SK-N-SH treated with all-trans-retinoic acid at 6 μM for 48 hours (cell line): ENCODE results near the gene FBXL17.

Experiments
- ATAC-seq: fragments of 200-7000 bp; cut with Tn5 transposase; 3 replicates; pipeline ENCODE4 v1.9.1; 2020; ENCODE audit warnings: mild to moderate bottlenecking, moderate library complexity
- BACH2 ChIP-seq: fragments of 250-450 bp; sonication (Bioruptor Pico); IDR thresholded peaks from 2 replicates; pipeline ENCODE4 v1.9.0; 2021; ENCODE audit warnings: mild to moderate bottlenecking, borderline replicate concordance
- CSDC2 ChIP-seq: fragments of 250-450 bp; sonication (Bioruptor Pico); IDR thresholded peaks from 2 replicates; pipeline ENCODE4 v1.5.0; 2020; ENCODE audit warnings: mild to moderate bottlenecking, moderate library complexity
- ESRRG ChIP-seq: fragments of 250-450 bp; sonication (Bioruptor Pico); IDR thresholded peaks from 2 replicates; pipeline ENCODE4 v1.6.1; 2021; ENCODE audit warnings: mild to moderate bottlenecking
- GLIS3 ChIP-seq: fragments of 250-450 bp; sonication (Bioruptor Pico); IDR thresholded peaks from 2 replicates; pipeline ENCODE4 v1.5.0; 2020; ENCODE audit warnings: mild to moderate bottlenecking, moderate library complexity
- ISL1 ChIP-seq: fragments of 250-450 bp; sonication (Bioruptor Pico); IDR thresholded peaks from 2 replicates; pipeline ENCODE4 v2.1.2; 2022; ENCODE audit warnings: mild to moderate bottlenecking, moderate library complexity
- OSR1 ChIP-seq: fragments of 250-450 bp; sonication (Bioruptor Pico); IDR thresholded peaks from 2 replicates; pipeline ENCODE4 v1.8.0; 2022; ENCODE audit warnings: moderate library complexity, mild to moderate bottlenecking, inconsistent platforms
- PATZ1 ChIP-seq: fragments of 250-450 bp; sonication (Bioruptor Pico); IDR thresholded peaks from 2 replicates; pipeline ENCODE4 v1.8.0; 2020; ENCODE audit warnings: mild to moderate bottlenecking, moderate library complexity, borderline replicate concordance
- PPARA ChIP-seq: fragments of 250-450 bp; sonication (Bioruptor Pico); IDR thresholded peaks from 2 replicates; pipeline ENCODE4 v1.5.0; 2020; ENCODE audit warnings: mild to moderate bottlenecking, borderline replicate concordance
- RARB ChIP-seq: fragments of 250-450 bp; sonication (Bioruptor Pico); IDR thresholded peaks from 2 replicates; pipeline ENCODE4 v1.8.0; 2021; ENCODE audit warnings: mild to moderate bottlenecking, moderate library complexity
- SNAI2 ChIP-seq: fragments of 250-450 bp; sonication (Bioruptor Pico); IDR thresholded peaks from 2 replicates; pipeline ENCODE4 v1.5.0; 2020; ENCODE audit warnings: mild to moderate bottlenecking, moderate library complexity
- TCF4 ChIP-seq: fragments of 250-450 bp; sonication (Bioruptor Pico); IDR thresholded peaks from 2 replicates; pipeline ENCODE4 v1.8.0; 2021; ENCODE audit warnings: mild to moderate bottlenecking, moderate library complexity, borderline replicate concordance
- TOX ChIP-seq: fragments of 250-450 bp; sonication (Bioruptor Pico); IDR thresholded peaks from 2 replicates; pipeline ENCODE4 v1.8.0; 2021; ENCODE audit warnings: mild to moderate bottlenecking, moderate library complexity, borderline replicate concordance
- ZFP3 ChIP-seq: fragments of 250-450 bp; sonication (Bioruptor Pico); IDR thresholded peaks from 2 replicates; pipeline ENCODE4 v1.5.0; 2020; ENCODE audit warnings: mild to moderate bottlenecking, moderate library complexity
- ZNF565 ChIP-seq: fragments of 450-650 bp; formaldehyde crosslinking; conservative IDR thresholded peaks from 2 replicates; pipeline ENCODE4 v1.5.0; 2020; ENCODE audit warnings: low read depth, mild to moderate bottlenecking, moderate library complexity
- ZNF70 ChIP-seq: fragments of 450-650 bp; formaldehyde crosslinking; IDR thresholded peaks from 2 replicates; pipeline ENCODE4 v1.5.0; 2020; ENCODE audit warnings: mild to moderate bottlenecking, moderate library complexity
- ZNF8 ChIP-seq: fragments of 450-650 bp; formaldehyde crosslinking; IDR thresholded peaks from 2 replicates; pipeline ENCODE4 v1.5.0; 2020; ENCODE audit warnings: mild to moderate bottlenecking, moderate library complexity
- TF ChIP-seq, protein P1 (sequence below): fragments of 250-450 bp; sonication (Bioruptor Pico); IDR thresholded peaks from 2 replicates; pipeline ENCODE4 v1.8.0; 2021; ENCODE audit warnings: low read depth, mild to moderate bottlenecking, moderate library complexity, borderline replicate concordance
- TF ChIP-seq, protein P2 (sequence below): fragments of 250-450 bp; sonication (Bioruptor Pico); IDR thresholded peaks from 2 replicates; pipeline ENCODE4 v1.5.0; 2020; ENCODE audit warnings: mild to moderate bottlenecking, moderate library complexity
- TF ChIP-seq, protein P3 (sequence below): fragments of 250-450 bp; sonication (Bioruptor Pico); IDR thresholded peaks from 2 replicates; pipeline ENCODE4 v1.5.1; 2021; ENCODE audit warnings: mild to moderate bottlenecking, moderate library complexity
- TF ChIP-seq, protein P4 (sequence below): fragments of 250-450 bp; sonication (Bioruptor Pico); IDR thresholded peaks from 2 replicates; pipeline ENCODE4 v1.5.1; 2020; ENCODE audit warnings: low read depth, mild to moderate bottlenecking, moderate library complexity

FBXL17 gene

DNA sequence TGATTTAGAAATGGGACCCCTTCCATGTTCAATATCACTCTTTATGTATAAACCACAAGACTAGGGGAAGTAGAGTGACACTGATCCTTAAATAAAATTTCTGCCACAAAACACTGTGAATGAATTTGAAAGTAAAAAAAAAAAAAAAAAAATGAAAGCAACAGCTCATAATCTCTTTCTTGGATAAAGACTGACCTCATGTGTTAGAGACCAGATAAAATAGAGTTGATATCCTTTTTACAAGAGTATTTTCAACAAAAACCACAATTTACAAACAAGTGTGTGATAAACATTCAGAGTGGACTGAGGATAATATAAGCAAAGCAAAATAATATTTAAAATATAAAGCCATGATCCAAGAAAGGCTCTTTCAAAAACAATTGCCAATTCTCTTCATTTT, 180.2 kb downstream of the FBXL17 start (continued):
- TF ChIP-seq PATZ1 (CRISPR knock-in tag): no peak
- TF ChIP-seq, protein P1, sequence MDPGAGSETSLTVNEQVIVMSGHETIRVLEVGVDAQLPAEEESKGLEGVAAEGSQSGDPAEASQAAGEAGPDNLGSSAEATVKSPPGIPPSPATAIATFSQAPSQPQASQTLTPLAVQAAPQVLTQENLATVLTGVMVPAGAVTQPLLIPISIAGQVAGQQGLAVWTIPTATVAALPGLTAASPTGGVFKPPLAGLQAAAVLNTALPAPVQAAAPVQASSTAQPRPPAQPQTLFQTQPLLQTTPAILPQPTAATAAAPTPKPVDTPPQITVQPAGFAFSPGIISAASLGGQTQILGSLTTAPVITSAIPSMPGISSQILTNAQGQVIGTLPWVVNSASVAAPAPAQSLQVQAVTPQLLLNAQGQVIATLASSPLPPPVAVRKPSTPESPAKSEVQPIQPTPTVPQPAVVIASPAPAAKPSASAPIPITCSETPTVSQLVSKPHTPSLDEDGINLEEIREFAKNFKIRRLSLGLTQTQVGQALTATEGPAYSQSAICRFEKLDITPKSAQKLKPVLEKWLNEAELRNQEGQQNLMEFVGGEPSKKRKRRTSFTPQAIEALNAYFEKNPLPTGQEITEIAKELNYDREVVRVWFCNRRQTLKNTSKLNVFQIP (CRISPR knock-in tag): no peak

DNA sequence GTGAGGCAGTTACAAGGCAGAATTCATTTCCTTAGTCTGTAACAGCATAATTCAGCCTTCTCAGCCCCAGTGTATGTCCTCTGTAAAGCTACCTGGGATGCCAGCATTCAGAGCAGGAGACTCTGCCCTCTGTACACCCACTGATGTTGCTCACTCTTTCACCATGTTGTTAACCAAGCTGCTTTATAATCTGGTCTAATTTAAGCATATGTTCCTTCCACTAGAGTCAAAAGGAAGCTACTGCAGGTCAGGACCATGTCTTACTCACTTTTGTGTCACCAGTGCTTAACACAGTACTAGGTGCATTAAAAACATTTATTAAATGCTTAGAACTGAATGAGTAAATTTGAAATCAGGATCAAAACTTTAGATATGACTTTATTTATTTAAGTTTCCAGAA, 185.6 kb downstream of the FBXL17 start:
- TF ChIP-seq BACH2 (CRISPR knock-in tag) (no peak), TCF4 (CRISPR knock-in tag) (no peak), TOX (CRISPR knock-in tag) (no peak), ZNF8 (no peak), PATZ1 (CRISPR knock-in tag) (no peak), CSDC2 (no peak), PPARA (no peak), ISL1 (no peak), RARB (CRISPR knock-in tag) (no peak), ZNF70 (no peak), OSR1 (CRISPR knock-in tag) (no peak), SNAI2 (CRISPR knock-in tag) (no peak), ZFP3 (CRISPR knock-in tag) (no peak), GLIS3 (CRISPR knock-in tag) (no peak), ZNF565 (CRISPR knock-in tag) (no peak), ESRRG (CRISPR knock-in tag) (no peak)
- TF ChIP-seq, protein P2, sequence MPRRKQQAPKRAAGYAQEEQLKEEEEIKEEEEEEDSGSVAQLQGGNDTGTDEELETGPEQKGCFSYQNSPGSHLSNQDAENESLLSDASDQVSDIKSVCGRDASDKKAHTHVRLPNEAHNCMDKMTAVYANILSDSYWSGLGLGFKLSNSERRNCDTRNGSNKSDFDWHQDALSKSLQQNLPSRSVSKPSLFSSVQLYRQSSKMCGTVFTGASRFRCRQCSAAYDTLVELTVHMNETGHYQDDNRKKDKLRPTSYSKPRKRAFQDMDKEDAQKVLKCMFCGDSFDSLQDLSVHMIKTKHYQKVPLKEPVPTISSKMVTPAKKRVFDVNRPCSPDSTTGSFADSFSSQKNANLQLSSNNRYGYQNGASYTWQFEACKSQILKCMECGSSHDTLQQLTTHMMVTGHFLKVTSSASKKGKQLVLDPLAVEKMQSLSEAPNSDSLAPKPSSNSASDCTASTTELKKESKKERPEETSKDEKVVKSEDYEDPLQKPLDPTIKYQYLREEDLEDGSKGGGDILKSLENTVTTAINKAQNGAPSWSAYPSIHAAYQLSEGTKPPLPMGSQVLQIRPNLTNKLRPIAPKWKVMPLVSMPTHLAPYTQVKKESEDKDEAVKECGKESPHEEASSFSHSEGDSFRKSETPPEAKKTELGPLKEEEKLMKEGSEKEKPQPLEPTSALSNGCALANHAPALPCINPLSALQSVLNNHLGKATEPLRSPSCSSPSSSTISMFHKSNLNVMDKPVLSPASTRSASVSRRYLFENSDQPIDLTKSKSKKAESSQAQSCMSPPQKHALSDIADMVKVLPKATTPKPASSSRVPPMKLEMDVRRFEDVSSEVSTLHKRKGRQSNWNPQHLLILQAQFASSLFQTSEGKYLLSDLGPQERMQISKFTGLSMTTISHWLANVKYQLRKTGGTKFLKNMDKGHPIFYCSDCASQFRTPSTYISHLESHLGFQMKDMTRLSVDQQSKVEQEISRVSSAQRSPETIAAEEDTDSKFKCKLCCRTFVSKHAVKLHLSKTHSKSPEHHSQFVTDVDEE: no peak
- TF ChIP-seq, protein P3, sequence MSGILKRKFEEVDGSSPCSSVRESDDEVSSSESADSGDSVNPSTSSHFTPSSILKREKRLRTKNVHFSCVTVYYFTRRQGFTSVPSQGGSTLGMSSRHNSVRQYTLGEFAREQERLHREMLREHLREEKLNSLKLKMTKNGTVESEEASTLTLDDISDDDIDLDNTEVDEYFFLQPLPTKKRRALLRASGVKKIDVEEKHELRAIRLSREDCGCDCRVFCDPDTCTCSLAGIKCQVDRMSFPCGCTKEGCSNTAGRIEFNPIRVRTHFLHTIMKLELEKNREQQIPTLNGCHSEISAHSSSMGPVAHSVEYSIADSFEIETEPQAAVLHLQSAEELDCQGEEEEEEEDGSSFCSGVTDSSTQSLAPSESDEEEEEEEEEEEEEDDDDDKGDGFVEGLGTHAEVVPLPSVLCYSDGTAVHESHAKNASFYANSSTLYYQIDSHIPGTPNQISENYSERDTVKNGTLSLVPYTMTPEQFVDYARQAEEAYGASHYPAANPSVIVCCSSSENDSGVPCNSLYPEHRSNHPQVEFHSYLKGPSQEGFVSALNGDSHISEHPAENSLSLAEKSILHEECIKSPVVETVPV (CRISPR knock-in tag): no peak
- TF ChIP-seq, protein P4, sequence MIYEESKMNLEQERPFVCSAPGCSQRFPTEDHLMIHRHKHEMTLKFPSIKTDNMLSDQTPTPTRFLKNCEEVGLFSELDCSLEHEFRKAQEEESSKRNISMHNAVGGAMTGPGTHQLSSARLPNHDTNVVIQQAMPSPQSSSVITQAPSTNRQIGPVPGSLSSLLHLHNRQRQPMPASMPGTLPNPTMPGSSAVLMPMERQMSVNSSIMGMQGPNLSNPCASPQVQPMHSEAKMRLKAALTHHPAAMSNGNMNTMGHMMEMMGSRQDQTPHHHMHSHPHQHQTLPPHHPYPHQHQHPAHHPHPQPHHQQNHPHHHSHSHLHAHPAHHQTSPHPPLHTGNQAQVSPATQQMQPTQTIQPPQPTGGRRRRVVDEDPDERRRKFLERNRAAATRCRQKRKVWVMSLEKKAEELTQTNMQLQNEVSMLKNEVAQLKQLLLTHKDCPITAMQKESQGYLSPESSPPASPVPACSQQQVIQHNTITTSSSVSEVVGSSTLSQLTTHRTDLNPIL (CRISPR knock-in tag): no peak
- TF ChIP-seq, protein P1 (CRISPR knock-in tag): no peak
- no peak for ATAC-seq
